ENCODE data around the gene RFLNA.

Gene RFLNA

GRCh38 chr12:124286971-124287370 is 7.9 kb upstream of the RFLNA start:
- H3K27me3 ChIP-seq (ENCODE audit: low read depth, low read length): peaks cover 43% of the 10 kb centered on the region
- H3K27ac ChIP-seq (ENCODE audit: low read length): no peak overlapping the region
- no peaks in the 10 kb centered on the region for H3K9me3 ChIP-seq (ENCODE audit: insufficient read depth, low read length)
- no peaks in the 10 kb centered on the region for H3K79me2 ChIP-seq (ENCODE audit: low read length)
- no peaks in the 10 kb centered on the region for H3K36me3 ChIP-seq (replicated peaks; ENCODE audit: low read depth, low read length)
- no peak overlapping the region for H3K4me3 ChIP-seq (ENCODE audit: low read length)
- no peak overlapping the region for H3K9ac ChIP-seq (ENCODE audit: low read length)
- H2AFZ ChIP-seq (ENCODE audit: low read depth, low read length): no peak overlapping the region
- no peak for TF ChIP-seq EZH2phosphoT487 (IDR thresholded peaks at IDR 0.05; ENCODE audit: low read depth)
- TF ChIP-seq CTCF (IDR thresholded peaks at IDR 0.05; ENCODE audit: low read depth, low read length): no peak
- no peaks in the 10 kb centered on the region for H3K4me1 ChIP-seq (ENCODE audit: low read length)
- H4K20me1 ChIP-seq (ENCODE audit: insufficient read depth, low read length): no peaks in the 10 kb centered on the region
- no peak overlapping the region for H3K4me2 ChIP-seq (ENCODE audit: low read length)

GRCh38 chr12:124289634-124290600 is 5.0 kb upstream of the RFLNA start:
- no peak overlapping the region for H3K4me2 ChIP-seq (ENCODE audit: low read length)
- no peak overlapping the region for H3K9ac ChIP-seq (ENCODE audit: low read length)
- TF ChIP-seq EZH2phosphoT487 (IDR thresholded peaks at IDR 0.05; ENCODE audit: low read depth) (no peak), CTCF (IDR thresholded peaks at IDR 0.05; ENCODE audit: low read depth, low read length) (no peak)

GRCh38 chr12:124292385-124292784 is 2.5 kb upstream of the RFLNA start:
- Histone ChIP-seq H4K20me1 (ENCODE audit: insufficient read depth, low read length) (peaks cover 3% of the 10 kb centered on the region; the same call in 1 of the 2 replicates), H3K27ac (ENCODE audit: low read length) (no peak overlapping the region), H2AFZ (ENCODE audit: low read depth, low read length) (no peak overlapping the region), H3K4me2 (ENCODE audit: low read length) (no peak overlapping the region), H3K79me2 (ENCODE audit: low read length) (no peaks in the 10 kb centered on the region), H3K36me3 (replicated peaks; ENCODE audit: low read depth, low read length) (no peaks in the 10 kb centered on the region), H3K4me3 (ENCODE audit: low read length) (no peak overlapping the region), H3K27me3 (ENCODE audit: low read depth, low read length) (peaks cover 12% of the 10 kb centered on the region; the same call in 1 of the 2 replicates), H3K9me3 (ENCODE audit: insufficient read depth, low read length) (no peaks in the 10 kb centered on the region), H3K9ac (ENCODE audit: low read length) (no peak overlapping the region), H3K4me1 (ENCODE audit: low read length) (no peaks in the 10 kb centered on the region)
- TF ChIP-seq EZH2phosphoT487 (IDR thresholded peaks at IDR 0.05; ENCODE audit: low read depth) (no peak), CTCF (IDR thresholded peaks at IDR 0.05; ENCODE audit: low read depth, low read length) (no peak)

More at GRCh38 chr12:124289634-124290600, 5.0 kb upstream of the RFLNA start:
- no peak overlapping the region for H3K27ac ChIP-seq (ENCODE audit: low read length)
- no peak overlapping the region for H2AFZ ChIP-seq (ENCODE audit: low read depth, low read length)
- H3K36me3 ChIP-seq (replicated peaks; ENCODE audit: low read depth, low read length): no peaks in the 10 kb centered on the region
- no peaks in the 10 kb centered on the region for H3K9me3 ChIP-seq (ENCODE audit: insufficient read depth, low read length)
- peaks cover 3% of the 10 kb centered on the region; the same call in 1 of the 2 replicates for H4K20me1 ChIP-seq (ENCODE audit: insufficient read depth, low read length)
- H3K4me3 ChIP-seq (ENCODE audit: low read length): no peak overlapping the region
- no peaks in the 10 kb centered on the region for H3K4me1 ChIP-seq (ENCODE audit: low read length)
- H3K27me3 ChIP-seq (ENCODE audit: low read depth, low read length): peaks cover 16% of the 10 kb centered on the region; the same call in 1 of the 2 replicates
- no peaks in the 10 kb centered on the region for H3K79me2 ChIP-seq (ENCODE audit: low read length)

GRCh38 chr12:124293286-124294003 is 1.4 kb upstream of the RFLNA start:
- H3K27me3 ChIP-seq (ENCODE audit: low read depth, low read length): peaks cover 1% of the 10 kb centered on the region; the same call in 1 of the 2 replicates

More at GRCh38 chr12:124293286-124294003, 1.4 kb upstream of the RFLNA start:
- Histone ChIP-seq H2AFZ (ENCODE audit: low read depth, low read length) (no peak overlapping the region), H3K79me2 (ENCODE audit: low read length) (no peaks in the 10 kb centered on the region), H3K9ac (ENCODE audit: low read length) (no peak overlapping the region), H4K20me1 (ENCODE audit: insufficient read depth, low read length) (peaks cover 3% of the 10 kb centered on the region; the same call in 1 of the 2 replicates), H3K36me3 (replicated peaks; ENCODE audit: low read depth, low read length) (no peaks in the 10 kb centered on the region), H3K4me2 (ENCODE audit: low read length) (no peak overlapping the region), H3K27ac (ENCODE audit: low read length) (no peak overlapping the region), H3K9me3 (ENCODE audit: insufficient read depth, low read length) (no peaks in the 10 kb centered on the region), H3K4me3 (ENCODE audit: low read length) (no peak overlapping the region), H3K4me1 (ENCODE audit: low read length) (no peaks in the 10 kb centered on the region)
- TF ChIP-seq EZH2phosphoT487 (IDR thresholded peaks at IDR 0.05; ENCODE audit: low read depth): no peak
- TF ChIP-seq CTCF (IDR thresholded peaks at IDR 0.05; ENCODE audit: low read depth, low read length): no peak
